ENCODE results near the gene ATRN. TPM values are rescaled to one million over a fixed set of nuclear protein-coding genes. Genes with fewer than 3 reads are reported as not detected.

Gene ATRN
- total RNA-seq, 1 donor from 2014 or later: 37.0 TPM

- Mint-ChIP-seq H3K36me3 (ENCODE audit: low read depth, unreplicated experiment) (no peaks in the 10 kb centered on the region), H3K4me1 (ENCODE audit: unreplicated experiment) (peaks cover 23% of the 10 kb centered on the region), H3K27ac (ENCODE audit: unreplicated experiment) (no peak overlapping the region), H3K9me3 (ENCODE audit: unreplicated experiment) (no peaks in the 10 kb centered on the region), H3K27me3 (ENCODE audit: unreplicated experiment) (peaks cover 8% of the 10 kb centered on the region), H3K4me3 (ENCODE audit: unreplicated experiment) (no peak overlapping the region)
- no peak for DNase-seq (ENCODE audit: low spot score)
- TF ChIP-seq CTCF (IDR thresholded peaks at IDR 0.05; ENCODE audit: unreplicated experiment): no peak
These were observed 6.7 kb upstream of the ATRN start for GRCh38 chr20:3464166-3464565.

- H3K4me3 Mint-ChIP-seq (ENCODE audit: unreplicated experiment): no peak overlapping the region
- H3K27ac Mint-ChIP-seq (ENCODE audit: unreplicated experiment): no peak overlapping the region
- no peak for TF ChIP-seq CTCF (IDR thresholded peaks at IDR 0.05; ENCODE audit: unreplicated experiment)
- H3K4me1 Mint-ChIP-seq (ENCODE audit: unreplicated experiment): peaks cover 19% of the 10 kb centered on the region
- peaks cover 10% of the 10 kb centered on the region for H3K27me3 Mint-ChIP-seq (ENCODE audit: unreplicated experiment)
- no peak for DNase-seq (ENCODE audit: low spot score)
- H3K9me3 Mint-ChIP-seq (ENCODE audit: unreplicated experiment): no peaks in the 10 kb centered on the region
- no peaks in the 10 kb centered on the region for H3K36me3 Mint-ChIP-seq (ENCODE audit: low read depth, unreplicated experiment)
These were observed 5.5 kb upstream of the ATRN start for GRCh38 chr20:3465301-3465700.

- peak overlapping the region; percentile 87 for H3K4me3 Mint-ChIP-seq (ENCODE audit: unreplicated experiment)
- DNase-seq (ENCODE audit: low spot score): no peak
- no peak for TF ChIP-seq CTCF (IDR thresholded peaks at IDR 0.05; ENCODE audit: unreplicated experiment)
- no peak overlapping the region for H3K27ac Mint-ChIP-seq (ENCODE audit: unreplicated experiment)
- no peaks in the 10 kb centered on the region for H3K9me3 Mint-ChIP-seq (ENCODE audit: unreplicated experiment)
- H3K36me3 Mint-ChIP-seq (ENCODE audit: low read depth, unreplicated experiment): no peaks in the 10 kb centered on the region
- peaks cover 19% of the 10 kb centered on the region for H3K27me3 Mint-ChIP-seq (ENCODE audit: unreplicated experiment)
- peaks cover 26% of the 10 kb centered on the region for H3K4me1 Mint-ChIP-seq (ENCODE audit: unreplicated experiment)
These were observed 601 bp upstream of the ATRN start for GRCh38 chr20:3470208-3470626.

DNA sequence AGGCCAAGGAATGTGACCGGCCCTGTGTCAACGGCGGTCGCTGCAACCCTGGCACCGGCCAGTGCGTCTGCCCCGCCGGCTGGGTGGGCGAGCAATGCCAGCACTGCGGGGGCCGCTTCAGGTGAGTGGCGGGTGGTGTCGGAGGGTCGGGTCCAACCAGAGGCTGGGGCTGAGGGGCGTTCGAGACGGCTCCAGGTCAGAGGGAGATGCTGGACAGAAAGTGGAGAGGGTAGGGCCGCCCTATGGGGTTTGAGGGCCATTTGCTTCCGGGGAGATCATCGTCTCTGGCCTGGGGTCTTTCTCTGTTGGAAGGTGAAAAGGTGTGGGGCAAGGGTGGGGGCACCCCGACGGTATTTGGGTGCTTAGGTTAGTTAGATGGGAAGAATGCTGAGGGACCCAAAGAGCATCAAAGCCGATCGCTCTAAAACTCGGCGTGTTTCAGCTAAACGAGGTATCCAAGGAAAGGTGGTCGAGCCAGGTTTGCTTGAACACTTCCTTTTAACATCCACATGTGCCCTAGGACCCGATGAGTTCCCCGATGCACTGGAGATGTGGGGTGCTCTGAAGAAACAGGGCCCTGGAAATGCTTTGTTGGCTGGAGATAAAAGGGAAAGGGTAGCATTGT is 691 bp downstream of the ATRN start:
- peaks cover 18% of the 10 kb centered on the region for H3K4me1 Mint-ChIP-seq (ENCODE audit: unreplicated experiment)
- H3K4me3 Mint-ChIP-seq (ENCODE audit: unreplicated experiment): peak overlapping the region; percentile 99

More for the DNA sequence above, 691 bp downstream of the ATRN start:
- Mint-ChIP-seq H3K36me3 (ENCODE audit: low read depth, unreplicated experiment) (no peaks in the 10 kb centered on the region), H3K27me3 (ENCODE audit: unreplicated experiment) (peaks cover 18% of the 10 kb centered on the region), H3K9me3 (ENCODE audit: unreplicated experiment) (no peaks in the 10 kb centered on the region), H3K27ac (ENCODE audit: unreplicated experiment) (peak overlapping the region; percentile 36)
- DNase-seq (ENCODE audit: low spot score): no peak
- TF ChIP-seq CTCF (IDR thresholded peaks at IDR 0.05; ENCODE audit: unreplicated experiment): no peak
